Neuron (in vitro differentiated cells): ENCODE measurements around the gene CDC23.

Experiments
- H2AFZ ChIP-seq: one replicate; pipeline ENCODE4 v1.6.1; 2013; ENCODE audit warnings: low read depth, mild to moderate bottlenecking, inconsistent platforms, low read length, moderate library complexity
- H3K27me3 ChIP-seq: one replicate; pipeline ENCODE4 v1.6.1; 2013; ENCODE audit warnings: low read length; ENCODE audit not compliant: insufficient read depth
- H3K36me3 ChIP-seq: one replicate; pipeline ENCODE4 v1.6.1; 2013; ENCODE audit warnings: low read length; ENCODE audit not compliant: insufficient read depth
- H3K4me1 ChIP-seq: one replicate; pipeline ENCODE4 v1.6.1; 2013; ENCODE audit warnings: low read length; ENCODE audit not compliant: insufficient read depth
- H3K4me3 ChIP-seq: 2 replicates; pipeline ENCODE4 v1.5.1; 2013; ENCODE audit warnings: mild to moderate bottlenecking, low read length, moderate library complexity
- H3K9me3 ChIP-seq: one replicate; pipeline ENCODE4 v1.6.1; 2013; ENCODE audit warnings: low read length

Gene CDC23

GRCh38 chr5:138186002-138186447 is 27.1 kb downstream of the CDC23 start:
- H3K9me3 ChIP-seq = no peaks in the 10 kb centered on the region
- H3K27me3 ChIP-seq = no peaks in the 10 kb centered on the region
- peaks cover 87% of the 10 kb centered on the region for H3K36me3 ChIP-seq

GRCh38 chr5:138182808-138183207 is 30.3 kb downstream of the CDC23 start:
- peaks cover 69% of the 10 kb centered on the region for H3K36me3 ChIP-seq
- H3K4me3 ChIP-seq = no peak overlapping the region
- H3K9me3 ChIP-seq = no peaks in the 10 kb centered on the region
- no peaks in the 10 kb centered on the region for H3K27me3 ChIP-seq
- no peak overlapping the region for H2AFZ ChIP-seq
- peaks cover 10% of the 10 kb centered on the region for H3K4me1 ChIP-seq

More at GRCh38 chr5:138186002-138186447, 27.1 kb downstream of the CDC23 start:
- H2AFZ ChIP-seq = no peak overlapping the region
- no peak overlapping the region for H3K4me3 ChIP-seq
- H3K4me1 ChIP-seq = no peaks in the 10 kb centered on the region

DNA sequence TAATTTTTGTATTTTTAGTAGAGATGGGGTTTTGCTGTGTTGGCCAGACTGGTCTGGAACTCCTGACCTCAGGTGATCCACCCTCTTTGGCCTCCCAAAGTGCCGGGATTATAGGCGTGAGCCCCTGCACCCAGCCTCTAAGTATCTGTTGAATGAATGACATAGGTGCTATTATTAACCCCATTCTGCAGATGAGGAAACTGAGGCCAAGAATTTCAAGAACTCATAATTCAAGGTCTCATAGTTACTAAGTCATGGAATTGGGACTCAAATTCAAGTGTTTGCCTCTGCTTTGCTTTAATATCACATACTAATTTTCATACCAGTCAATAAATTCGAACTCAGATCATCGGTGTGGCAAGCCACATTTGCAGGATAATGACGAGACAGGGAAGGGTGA is 32.3 kb downstream of the CDC23 start:
- peaks cover 58% of the 10 kb centered on the region for H3K36me3 ChIP-seq
- no peak overlapping the region for H3K4me3 ChIP-seq
- H2AFZ ChIP-seq = no peak overlapping the region

DNA sequence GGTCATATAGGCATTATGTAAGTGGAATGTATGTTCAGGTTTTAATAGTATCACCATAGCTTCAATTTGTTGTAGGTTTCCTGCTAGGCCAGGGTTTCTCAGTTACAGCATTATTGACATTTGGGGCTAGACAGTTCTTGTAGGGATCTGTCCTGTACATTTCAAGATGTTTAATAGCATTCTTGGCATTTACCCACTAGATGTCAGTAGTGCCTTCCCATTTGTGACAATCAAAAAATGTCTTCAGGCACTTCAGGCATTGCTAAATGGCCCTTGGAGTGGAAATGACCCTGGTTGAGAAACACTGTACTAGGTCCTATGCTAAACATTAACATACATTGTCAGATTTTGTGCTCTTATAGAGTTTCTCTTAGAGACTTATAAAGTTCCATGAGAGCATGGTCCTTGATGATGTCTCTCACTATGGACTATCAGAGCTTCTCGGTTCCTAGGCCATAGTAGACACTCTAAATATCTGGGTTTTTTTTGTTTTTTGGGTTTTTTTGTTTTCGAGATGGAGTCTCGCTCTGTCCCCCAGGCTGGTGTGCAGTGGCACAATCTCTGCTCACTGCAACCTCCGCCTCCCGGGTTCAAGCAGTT is 32.8 kb downstream of the CDC23 start:
- peaks cover 57% of the 10 kb centered on the region for H3K36me3 ChIP-seq
- peak overlapping the region; percentile 95 for H3K4me3 ChIP-seq
- peaks cover 16% of the 10 kb centered on the region for H3K4me1 ChIP-seq
- H3K27me3 ChIP-seq = no peaks in the 10 kb centered on the region
- no peaks in the 10 kb centered on the region for H3K9me3 ChIP-seq
- no peak overlapping the region for H2AFZ ChIP-seq

More for the DNA sequence above, 32.3 kb downstream of the CDC23 start:
- Histone ChIP-seq H3K27me3 (no peaks in the 10 kb centered on the region), H3K4me1 (peaks cover 16% of the 10 kb centered on the region), H3K9me3 (no peaks in the 10 kb centered on the region)

DNA sequence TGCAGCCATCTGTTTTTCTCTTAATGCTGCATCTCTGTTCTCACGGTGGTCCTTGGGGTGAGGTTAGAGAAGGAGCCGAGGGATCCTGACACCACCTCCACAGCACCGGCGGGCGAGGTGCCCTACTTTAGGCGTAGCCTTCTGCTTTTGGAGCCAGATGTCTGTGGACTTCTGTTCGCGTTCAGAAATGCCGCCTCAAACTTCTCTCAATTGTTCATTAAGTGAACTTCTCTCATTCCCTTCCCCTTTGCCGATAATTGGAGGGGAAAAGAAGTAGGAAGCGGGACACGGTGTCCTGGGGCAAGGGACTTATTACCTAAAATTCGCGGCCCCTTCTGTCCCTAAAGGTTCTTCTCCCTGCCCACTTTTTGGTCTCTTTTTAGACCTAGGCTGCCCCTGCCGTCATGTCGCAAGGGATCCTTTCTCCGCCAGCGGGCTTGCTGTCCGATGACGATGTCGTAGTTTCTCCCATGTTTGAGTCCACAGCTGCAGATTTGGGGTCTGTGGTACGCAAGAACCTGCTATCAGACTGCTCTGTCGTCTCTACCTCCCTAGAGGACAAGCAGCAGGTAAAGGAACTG is 33.8 kb downstream of the CDC23 start:
- peaks cover 16% of the 10 kb centered on the region for H3K4me1 ChIP-seq
- peaks cover 53% of the 10 kb centered on the region for H3K36me3 ChIP-seq
- peak overlapping the region; percentile 42 for H2AFZ ChIP-seq
- H3K27me3 ChIP-seq = no peaks in the 10 kb centered on the region
- H3K9me3 ChIP-seq = no peaks in the 10 kb centered on the region
- peak overlapping the region; percentile 95 for H3K4me3 ChIP-seq

DNA sequence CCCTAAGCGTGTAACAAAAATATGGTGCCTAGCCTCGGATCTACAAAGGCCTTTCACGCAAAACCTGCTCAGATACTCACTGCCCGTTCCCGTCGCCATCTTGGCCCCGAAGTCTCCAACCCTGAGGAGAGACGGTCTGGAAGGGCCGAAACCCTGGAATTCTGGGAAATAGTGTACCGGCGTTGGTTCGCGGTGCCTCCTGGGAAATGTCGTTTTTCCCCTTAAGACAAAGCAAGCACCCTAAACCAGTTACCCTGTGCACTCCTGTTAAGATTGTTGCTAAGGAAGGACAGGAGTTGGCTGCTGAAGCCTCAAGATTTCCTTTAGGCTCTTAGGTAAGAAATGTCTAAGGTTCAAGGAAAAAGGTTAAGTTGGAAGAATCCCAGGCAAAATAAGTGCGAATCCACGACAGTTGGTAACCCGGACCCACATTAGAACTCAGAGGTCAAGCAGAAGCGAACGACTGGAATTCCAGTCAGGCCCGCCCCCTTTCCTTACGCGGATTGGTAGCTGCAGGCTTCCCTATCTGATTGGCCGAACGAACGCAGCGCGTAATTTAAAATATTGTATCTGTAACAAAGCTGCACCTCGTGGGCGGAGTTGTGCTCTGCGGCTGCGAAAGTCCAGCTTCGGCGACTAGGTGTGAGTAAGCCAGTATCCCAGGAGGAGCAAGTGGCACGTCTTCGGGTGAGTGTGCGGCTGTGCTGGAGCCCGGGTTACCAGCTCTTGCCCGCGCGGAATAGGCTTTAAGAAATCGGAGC is 34.4 kb downstream of the CDC23 start, which contains the start of the genes BRD8 and KIF20A:
Gene BRD8, minus strand, starts transcription at position 115 of the 761 bp plus-strand sequence. Its CDS starts 16 bp downstream, at position 99.
Gene KIF20A, plus strand, starts transcription at position 597 of the 761 bp plus-strand sequence. CDS start 569 bp downstream, outside the sequence.
- peak within 1 kb of the TSS; percentile 71 for H2AFZ ChIP-seq
- H3K36me3 ChIP-seq = peaks cover 53% of the 10 kb centered on the region
- no peaks in the 10 kb centered on the region for H3K9me3 ChIP-seq
- peaks cover 16% of the 10 kb centered on the region for H3K4me1 ChIP-seq
- H3K27me3 ChIP-seq = no peaks in the 10 kb centered on the region
- H3K4me3 ChIP-seq = peak within 1 kb of the TSS; percentile 95

DNA sequence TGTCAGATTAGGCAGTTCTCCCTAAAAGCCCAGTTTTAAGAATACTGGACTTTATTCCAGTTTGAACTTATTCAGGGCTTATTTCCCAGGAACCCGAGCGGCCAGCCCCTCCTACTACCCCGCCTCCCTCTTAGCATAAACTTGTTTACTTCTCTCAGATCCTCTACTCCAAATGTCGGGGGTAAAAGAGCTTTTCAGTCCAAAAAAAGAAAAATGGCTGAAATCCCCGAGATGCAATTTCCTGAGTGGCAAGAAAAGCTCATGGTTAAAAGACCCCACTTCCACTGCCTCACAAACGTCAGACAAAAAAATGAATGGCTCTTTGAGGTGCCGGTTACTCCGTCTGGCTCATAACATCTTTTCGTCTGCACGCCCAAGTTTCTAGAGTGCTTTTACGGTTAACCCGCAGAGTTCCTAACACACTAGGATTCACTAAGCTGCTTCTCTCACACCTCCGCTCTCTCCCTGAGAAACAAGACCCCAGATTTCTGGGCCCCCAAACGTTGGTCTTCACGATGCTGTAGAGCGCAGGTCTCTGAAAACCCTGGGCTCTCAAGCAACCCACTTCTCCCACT is 35.1 kb downstream of the CDC23 start:
- Histone ChIP-seq H3K4me1 (peaks cover 16% of the 10 kb centered on the region), H3K9me3 (no peaks in the 10 kb centered on the region), H3K36me3 (peaks cover 50% of the 10 kb centered on the region), H3K27me3 (no peaks in the 10 kb centered on the region), H3K4me3 (peak overlapping the region; percentile 95), H2AFZ (peak overlapping the region; percentile 71)

DNA sequence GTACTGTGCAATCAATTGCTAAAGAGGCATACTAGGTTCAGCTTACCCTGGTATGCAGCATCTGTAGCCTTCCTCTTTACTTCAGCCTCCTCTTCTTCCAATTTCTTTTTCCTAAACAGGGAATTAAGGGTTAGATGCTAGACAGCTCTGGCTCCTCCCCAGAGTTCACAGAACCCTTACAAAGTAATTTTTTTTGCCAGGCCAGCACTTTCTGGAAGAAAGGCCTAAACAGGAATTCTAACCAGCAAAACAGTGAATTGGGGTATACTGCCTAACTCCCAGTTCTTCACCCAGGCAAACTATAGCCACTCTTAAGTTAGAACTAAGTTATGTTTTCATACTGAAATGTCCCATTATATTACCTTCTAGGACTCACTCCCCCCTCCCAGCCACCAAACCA is 42.8 kb downstream of the CDC23 start:
- Histone ChIP-seq H3K4me3 (no peak overlapping the region), H3K36me3 (peaks cover 85% of the 10 kb centered on the region), H3K27me3 (no peaks in the 10 kb centered on the region), H3K4me1 (no peaks in the 10 kb centered on the region), H3K9me3 (no peaks in the 10 kb centered on the region), H2AFZ (no peak overlapping the region)

DNA sequence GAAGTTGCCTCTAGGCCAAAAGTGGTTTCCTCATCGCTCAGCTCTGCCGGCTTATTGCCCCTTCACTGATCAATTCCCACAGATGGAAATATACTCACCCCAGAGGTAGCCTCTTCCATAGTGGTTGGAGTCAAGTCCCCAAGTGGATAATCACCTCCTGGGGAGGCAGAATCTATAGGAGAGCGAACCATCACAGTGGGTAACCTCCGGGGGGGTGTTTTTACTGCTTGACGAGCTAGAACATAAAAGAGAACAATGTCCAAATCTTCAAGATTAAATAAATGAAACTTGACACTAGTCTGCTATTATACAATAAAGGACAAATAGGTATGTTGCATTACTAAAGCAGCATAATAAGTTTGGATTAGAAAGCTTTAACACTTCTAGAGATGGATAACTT is 44.0 kb downstream of the CDC23 start:
- Histone ChIP-seq H3K4me1 (no peaks in the 10 kb centered on the region), H3K9me3 (no peaks in the 10 kb centered on the region), H3K27me3 (no peaks in the 10 kb centered on the region), H3K4me3 (no peak overlapping the region), H3K36me3 (peaks cover 89% of the 10 kb centered on the region), H2AFZ (no peak overlapping the region)

- Histone ChIP-seq H3K9me3 (no peaks in the 10 kb centered on the region), H3K27me3 (no peaks in the 10 kb centered on the region), H3K4me3 (no peak overlapping the region), H3K36me3 (peaks cover 97% of the 10 kb centered on the region), H3K4me1 (no peaks in the 10 kb centered on the region), H2AFZ (no peak overlapping the region)
Measured at GRCh38 chr5:138163721-138164120, 49.4 kb downstream of the CDC23 start.

DNA sequence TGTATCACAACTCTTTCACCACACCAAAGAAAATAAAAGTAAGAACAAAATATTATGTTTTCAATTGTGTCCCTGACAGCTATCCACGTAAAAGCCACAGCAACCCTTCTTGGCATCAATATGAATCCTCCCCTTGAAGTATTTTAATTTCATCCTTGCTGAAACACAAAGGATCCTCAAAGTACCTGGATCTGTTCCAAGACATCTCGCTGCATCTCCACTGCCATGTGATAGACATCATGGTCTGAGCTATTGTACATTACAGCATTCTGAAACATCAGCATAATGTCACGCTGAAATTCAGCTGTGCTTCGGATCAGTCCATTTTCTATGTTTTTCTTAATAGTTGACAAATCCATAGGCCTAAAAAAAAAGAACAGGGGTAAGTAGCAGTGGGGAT is 52.4 kb downstream of the CDC23 start:
- H3K36me3 ChIP-seq = peaks cover 91% of the 10 kb centered on the region
- no peaks in the 10 kb centered on the region for H3K27me3 ChIP-seq
- no peak overlapping the region for H2AFZ ChIP-seq
- H3K4me1 ChIP-seq = no peaks in the 10 kb centered on the region
- H3K4me3 ChIP-seq = no peak overlapping the region
- no peaks in the 10 kb centered on the region for H3K9me3 ChIP-seq

GRCh38 chr5:138159666-138160065 is 53.5 kb downstream of the CDC23 start:
- Histone ChIP-seq H3K36me3 (peaks cover 81% of the 10 kb centered on the region), H3K27me3 (no peaks in the 10 kb centered on the region), H3K4me1 (no peaks in the 10 kb centered on the region), H3K4me3 (no peak overlapping the region), H3K9me3 (no peaks in the 10 kb centered on the region), H2AFZ (no peak overlapping the region)

GRCh38 chr5:138157626-138158025 is 55.5 kb downstream of the CDC23 start:
- H3K4me1 ChIP-seq = no peaks in the 10 kb centered on the region
- no peaks in the 10 kb centered on the region for H3K9me3 ChIP-seq
- peaks cover 61% of the 10 kb centered on the region for H3K36me3 ChIP-seq

More at GRCh38 chr5:138157626-138158025, 55.5 kb downstream of the CDC23 start:
- no peak overlapping the region for H2AFZ ChIP-seq
- no peaks in the 10 kb centered on the region for H3K27me3 ChIP-seq
- H3K4me3 ChIP-seq = no peak overlapping the region
